NB4 (cell line): ENCODE results near the gene ITGA2B.

Source experiments
- DNase-seq: peaks from one replicate; pipeline ENCODE4 v3.0.0; 2010; ENCODE audit warnings: low read depth
- H3K4me3 ChIP-seq: one replicate; pipeline ENCODE4 v1.5.1; 2011; ENCODE audit warnings: mild to moderate bottlenecking, low read depth, low read length, moderate library complexity
- CTCF ChIP-seq: IDR thresholded peaks from one replicate; pipeline ENCODE4 v1.5.1; 2012; ENCODE audit warnings: low read depth, low read length
- MAX ChIP-seq: IDR thresholded peaks from 2 replicates; pipeline ENCODE4 v1.6.1; 2011; ENCODE audit warnings: low read depth, low read length
- MYC ChIP-seq: IDR thresholded peaks from 2 replicates; pipeline ENCODE4 v1.6.1; 2011; ENCODE audit warnings: low read depth, low read length
- POLR2A ChIP-seq: IDR thresholded peaks from 2 replicates; pipeline ENCODE4 v1.6.1; 2011; ENCODE audit warnings: mild to moderate bottlenecking; ENCODE audit not compliant: insufficient read length; ENCODE audit errors: extremely low read depth

Gene ITGA2B

GRCh38 chr17:44424828-44425461 is 35.5 kb upstream of the ITGA2B start:
- DNase-seq = no peak
- no peak for TF ChIP-seq CTCF
- no peak for TF ChIP-seq MYC
- TF ChIP-seq POLR2A = no peak
- no peak for TF ChIP-seq MAX
- H3K4me3 ChIP-seq = no peak overlapping the region

- TF ChIP-seq MAX (no peak), CTCF (no peak), MYC (no peak), POLR2A (no peak)
Measured at GRCh38 chr17:44417553-44417952, 28.1 kb upstream of the ITGA2B start.

GRCh38 chr17:44416558-44417289 is 27.3 kb upstream of the ITGA2B start:
- no peak for DNase-seq

More at GRCh38 chr17:44417553-44417952, 28.1 kb upstream of the ITGA2B start:
- no peak for DNase-seq
- no peak overlapping the region for H3K4me3 ChIP-seq

GRCh38 chr17:44414394-44415155 is 25.1 kb upstream of the ITGA2B start:
- no peak for DNase-seq
- TF ChIP-seq MYC (no peak), POLR2A (no peak), MAX (no peak), CTCF (no peak)
- H3K4me3 ChIP-seq = no peak overlapping the region

More at GRCh38 chr17:44416558-44417289, 27.3 kb upstream of the ITGA2B start:
- no peak overlapping the region for H3K4me3 ChIP-seq
- TF ChIP-seq POLR2A (no peak), CTCF (no peak), MYC (no peak), MAX (no peak)

GRCh38 chr17:44409309-44410028 is 20.0 kb upstream of the ITGA2B start:
- TF ChIP-seq POLR2A = no peak
- H3K4me3 ChIP-seq = no peak overlapping the region
- no peak for DNase-seq
